ENCODE results near the gene EPHA7. TPM values are rescaled to one million over a fixed set of nuclear protein-coding genes. Genes with fewer than 3 reads are reported as not detected.

The EPHA7 gene
- polyA plus RNA-seq, 1 of the 3 experiments (the other 2 are of a cell fraction): under 0.01 TPM

GRCh38 chr6:93351222-93351621 lies 68.1 kb downstream of the EPHA7 start:
- H3K27me3 ChIP-seq (ENCODE audit: insufficient read depth): no peaks in the 10 kb centered on the region
- H2AFZ ChIP-seq (ENCODE audit: low read depth): no peak overlapping the region
- TF ChIP-seq SMC3 (IDR thresholded peaks at IDR 0.05; ENCODE audit: low read depth, low read length): no peak
- TF ChIP-seq FOXJ3 (CRISPR knock-in tag; IDR thresholded peaks at IDR 0.05): no peak
- no peak for TF ChIP-seq GATA2 (CRISPR knock-in tag; IDR thresholded peaks at IDR 0.05)
- no peak for TF ChIP-seq RFX5 (IDR thresholded peaks at IDR 0.05; ENCODE audit: low read length)
- TF ChIP-seq TEAD4 (IDR thresholded peaks at IDR 0.05; ENCODE audit: borderline replicate concordance, insufficient read depth): no peak
- TF ChIP-seq CTCF (IDR thresholded peaks at IDR 0.05): no peak
- no peak for TF ChIP-seq REST (IDR thresholded peaks at IDR 0.05; ENCODE audit: low read depth, low read length)
- TF ChIP-seq USF1 (IDR thresholded peaks at IDR 0.05; ENCODE audit: borderline replicate concordance, low read depth): no peak
- no peak for TF ChIP-seq FOXM1 (IDR thresholded peaks at IDR 0.05; ENCODE audit: low read depth)
- TF ChIP-seq PBX3 (IDR thresholded peaks at IDR 0.05): no peak
- TF ChIP-seq, protein P1, sequence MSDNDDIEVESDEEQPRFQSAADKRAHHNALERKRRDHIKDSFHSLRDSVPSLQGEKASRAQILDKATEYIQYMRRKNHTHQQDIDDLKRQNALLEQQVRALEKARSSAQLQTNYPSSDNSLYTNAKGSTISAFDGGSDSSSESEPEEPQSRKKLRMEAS (IDR thresholded peaks at IDR 0.05; ENCODE audit: low read depth): no peak
- no peak for TF ChIP-seq GABPA (IDR thresholded peaks at IDR 0.05; ENCODE audit: low read depth)
- TF ChIP-seq IRF3 (IDR thresholded peaks at IDR 0.05; ENCODE audit: low read depth, low read length): no peak
- no peak for TF ChIP-seq MXI1 (IDR thresholded peaks at IDR 0.05; ENCODE audit: low read depth, low read length)
- H3K79me2 ChIP-seq (ENCODE audit: insufficient read depth): no peaks in the 10 kb centered on the region
- POLR2A ChIA-PET: no interaction called here
- no peak overlapping the region for H3K9ac ChIP-seq
- no peaks in the 10 kb centered on the region for H3K36me3 ChIP-seq (replicated peaks in 1 of 2; ENCODE audit: control insufficient read depth in 1 of 2, insufficient read depth in 2 of 2, low read length in 1 of 2)
- no peak overlapping the region for H3K4me2 ChIP-seq
- no peaks in the 10 kb centered on the region for H3K4me1 ChIP-seq (ENCODE audit: control insufficient read depth in 1 of 2, insufficient read depth in 2 of 2, low read depth in 1 of 2, low read length in 1 of 2)
- H3K9me3 ChIP-seq: no peaks in the 10 kb centered on the region
- no peaks in the 10 kb centered on the region for H4K20me1 ChIP-seq (ENCODE audit: insufficient read depth)
- no peak overlapping the region for H3K27ac ChIP-seq (ENCODE audit: low read depth in 2 of 2, low read length in 1 of 2)
- H3K9me2 ChIP-seq: no peaks in the 10 kb centered on the region
- no peaks in the 10 kb centered on the region for H3F3A ChIP-seq (replicated peaks; ENCODE audit: insufficient read depth)
- CTCF ChIA-PET: no interaction called here
- DNase-seq: no peak
- 13% methylated on average over 3 of the region's 3 CpGs for WGBS (ENCODE audit: low lambda C conversion rate)
- H3K4me3 ChIP-seq (ENCODE audit: low read depth in 2 of 2, low read length in 1 of 2): no peak overlapping the region

All from SK-N-SH (cell line).